Hepatocyte (in vitro differentiated cells): ENCODE measurements around the gene LUC7L. TPM values are rescaled to one million over a fixed set of nuclear protein-coding genes. Genes with fewer than 3 reads are reported as not detected.
A peak's percentile ranks its signal among the peaks of the same experiment; 100 is the strongest.
"Not testable (repeated sequence)": the region's sequence is repeated elsewhere in the genome, so short reads cannot be mapped to it uniquely, and the experiment has no call there.

Experiments used
- DNase-seq: peaks from one replicate; pipeline ENCODE4 v3.0.0-alpha.2; 2016; ENCODE audit warnings: low spot score
- H2AFZ ChIP-seq: fragments of 200-600 bp; sonication (generic); 2 replicates; pipeline ENCODE4 v1.6.0; 2016; ENCODE audit warnings: antibody characterized with exemption, mild to moderate bottlenecking
- H3K27ac ChIP-seq: fragments of 200-600 bp; sonication (generic); 2 replicates; pipeline ENCODE4 v1.5.1; 2016; ENCODE audit warnings: mild to moderate bottlenecking
- H3K27me3 ChIP-seq: fragments of 200-600 bp; sonication (generic); 2 replicates; pipeline ENCODE4 v1.6.1; 2016
- H3K36me3 ChIP-seq: fragments of 200-600 bp; sonication (generic); replicated peaks from 2 replicates; pipeline ENCODE4 v1.5.1; 2016; ENCODE audit warnings: low read depth; ENCODE audit not compliant: insufficient read depth
- H3K4me1 ChIP-seq: fragments of 200-600 bp; sonication (generic); 2 replicates; pipeline ENCODE4 v1.5.1; 2016; ENCODE audit warnings: mild to moderate bottlenecking, moderate library complexity; ENCODE audit not compliant: insufficient read depth
- H3K4me2 ChIP-seq: fragments of 200-600 bp; sonication (generic); 2 replicates; pipeline ENCODE4 v1.6.0; 2016
- H3K4me3 ChIP-seq: fragments of 200-600 bp; sonication (generic); 2 replicates; pipeline ENCODE4 v1.5.1; 2016; ENCODE audit warnings: mild to moderate bottlenecking
- H3K79me2 ChIP-seq: fragments of 200-600 bp; sonication (generic); 2 replicates; pipeline ENCODE4 v1.6.0; 2017; ENCODE audit warnings: mild to moderate bottlenecking
- H3K9me2 ChIP-seq: fragments of 200-600 bp; sonication (generic); replicated peaks from 2 replicates; pipeline ENCODE4 v1.6.0; 2017; ENCODE audit warnings: mild to moderate bottlenecking; ENCODE audit not compliant: insufficient read depth
- H3K9me3 ChIP-seq: fragments of 200-600 bp; sonication (generic); 2 replicates; pipeline ENCODE4 v1.5.1; 2016; ENCODE audit warnings: low read depth, mild to moderate bottlenecking
- H4K20me1 ChIP-seq: fragments of 200-600 bp; sonication (generic); 2 replicates; pipeline ENCODE4 v1.6.0; 2016; ENCODE audit warnings: mild to moderate bottlenecking; ENCODE audit not compliant: insufficient read depth, poor library complexity, severe bottlenecking
- EZH2 ChIP-seq: fragments of 200-600 bp; sonication (generic); IDR thresholded peaks from 2 replicates; pipeline ENCODE4 v1.6.1; 2016; ENCODE audit warnings: antibody characterized with exemption, mild to moderate bottlenecking, borderline replicate concordance
- EZH2phosphoT487 ChIP-seq: fragments of 200-600 bp; sonication (generic); IDR thresholded peaks from one replicate; pipeline ENCODE4 v1.6.1; 2018; ENCODE audit warnings: antibody characterized with exemption, mild to moderate bottlenecking, low read depth, moderate library complexity; ENCODE audit not compliant: unreplicated experiment, severe bottlenecking
- WGBS: methylation state at CpG from one replicate; pipeline ENCODE4 v1.1.6; 2016; ENCODE audit warnings: low lambda C conversion rate; ENCODE audit errors: missing lambda C conversion rate; 5-methylcytosine and 5-hydroxymethylcytosine counted together
- polyA plus RNA-seq: library from polyadenylated mRNA; unstranded; fragments of >200 nt; fragmentation: Nextera tagmentation; extraction: Ambion mirVana; gene quantifications from 2 replicates; pipeline ENCODE4 v1.2.1, GENCODE V29; 2016
- total RNA-seq: library from RNA; depleted of rRNA; stranded (reverse); fragments of >200 nt; gene quantifications from 2 replicates; pipeline ENCODE4 v1.2.3, GENCODE V29; 2014
- TF ChIP-seq, protein P1 (sequence below): fragments of 200-600 bp; sonication (generic); IDR thresholded peaks from 2 replicates; pipeline ENCODE4 v1.5.1; 2016; ENCODE audit warnings: antibody characterized with exemption, mild to moderate bottlenecking; ENCODE audit not compliant: poor library complexity

LUC7L gene
- total and polyA plus RNA-seq, 2 experiments from 2014 or later: 75.2 to 75.4 TPM

DNA sequence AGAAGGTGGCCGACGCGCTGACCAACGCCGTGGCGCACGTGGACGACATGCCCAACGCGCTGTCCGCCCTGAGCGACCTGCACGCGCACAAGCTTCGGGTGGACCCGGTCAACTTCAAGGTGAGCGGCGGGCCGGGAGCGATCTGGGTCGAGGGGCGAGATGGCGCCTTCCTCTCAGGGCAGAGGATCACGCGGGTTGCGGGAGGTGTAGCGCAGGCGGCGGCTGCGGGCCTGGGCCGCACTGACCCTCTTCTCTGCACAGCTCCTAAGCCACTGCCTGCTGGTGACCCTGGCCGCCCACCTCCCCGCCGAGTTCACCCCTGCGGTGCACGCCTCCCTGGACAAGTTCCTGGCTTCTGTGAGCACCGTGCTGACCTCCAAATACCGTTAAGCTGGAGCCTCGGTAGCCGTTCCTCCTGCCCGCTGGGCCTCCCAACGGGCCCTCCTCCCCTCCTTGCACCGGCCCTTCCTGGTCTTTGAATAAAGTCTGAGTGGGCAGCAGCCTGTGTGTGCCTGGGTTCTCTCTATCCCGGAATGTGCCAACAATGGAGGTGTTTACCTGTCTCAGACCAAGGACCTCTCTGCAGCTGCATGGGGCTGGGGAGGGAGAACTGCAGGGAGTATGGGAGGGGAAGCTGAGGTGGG is 55.9 kb downstream of the LUC7L start:
- not testable (repeated sequence) for DNase-seq, H3K9me3 ChIP-seq, H3K9me2 ChIP-seq, H2AFZ ChIP-seq, H4K20me1 ChIP-seq, H3K4me1 ChIP-seq, H3K4me2 ChIP-seq, H3K79me2 ChIP-seq, H3K27ac ChIP-seq, H3K4me3 ChIP-seq, H3K36me3 ChIP-seq
- peaks cover 46% of the 10 kb centered on the region for H3K27me3 ChIP-seq
- WGBS: 22% methylated on average over 23 of the region's 44 CpGs

DNA sequence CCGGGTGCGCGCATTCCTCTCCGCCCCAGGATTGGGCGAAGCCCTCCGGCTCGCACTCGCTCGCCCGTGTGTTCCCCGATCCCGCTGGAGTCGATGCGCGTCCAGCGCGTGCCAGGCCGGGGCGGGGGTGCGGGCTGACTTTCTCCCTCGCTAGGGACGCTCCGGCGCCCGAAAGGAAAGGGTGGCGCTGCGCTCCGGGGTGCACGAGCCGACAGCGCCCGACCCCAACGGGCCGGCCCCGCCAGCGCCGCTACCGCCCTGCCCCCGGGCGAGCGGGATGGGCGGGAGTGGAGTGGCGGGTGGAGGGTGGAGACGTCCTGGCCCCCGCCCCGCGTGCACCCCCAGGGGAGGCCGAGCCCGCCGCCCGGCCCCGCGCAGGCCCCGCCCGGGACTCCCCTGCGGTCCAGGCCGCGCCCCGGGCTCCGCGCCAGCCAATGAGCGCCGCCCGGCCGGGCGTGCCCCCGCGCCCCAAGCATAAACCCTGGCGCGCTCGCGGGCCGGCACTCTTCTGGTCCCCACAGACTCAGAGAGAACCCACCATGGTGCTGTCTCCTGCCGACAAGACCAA is 56.8 kb downstream of the LUC7L start, which contains the start of gene HBA2:
Gene HBA2 (plus strand): TSS at position 503 of the 568 bp plus-strand sequence. CDS start 37 bp downstream, at position 540.
- H3K4me3 ChIP-seq, H3K27ac ChIP-seq, DNase-seq, H3K36me3 ChIP-seq, H3K4me1 ChIP-seq, H3K79me2 ChIP-seq, H3K9me3 ChIP-seq, H3K4me2 ChIP-seq, H3K9me2 ChIP-seq, H4K20me1 ChIP-seq, H2AFZ ChIP-seq: not testable (repeated sequence)
- WGBS: no CpG with 5 or more reads among the region's 74 CpGs
- peaks cover 46% of the 10 kb centered on the region for H3K27me3 ChIP-seq

DNA sequence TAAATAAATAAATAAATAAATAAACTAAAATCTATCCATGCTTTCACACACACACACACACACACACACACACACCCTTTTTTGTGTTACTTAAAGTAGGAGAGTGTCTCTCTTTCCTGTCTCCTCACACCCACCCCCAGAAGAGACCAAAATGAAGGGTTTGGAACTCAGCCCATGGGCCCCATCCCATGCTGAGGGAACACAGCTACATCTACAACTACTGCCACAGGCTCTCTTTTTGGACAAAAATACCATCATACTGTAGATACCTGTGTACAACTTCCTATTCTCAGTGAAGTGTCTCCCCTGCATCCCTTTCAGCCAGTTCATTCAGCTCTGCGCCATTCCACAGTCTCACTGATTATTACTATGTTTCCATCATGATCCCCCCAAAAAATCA is 58.5 kb downstream of the LUC7L start:
- 100% methylated on average over 1 of the region's 1 CpG for WGBS
- TF ChIP-seq EZH2phosphoT487: no peak

DNA sequence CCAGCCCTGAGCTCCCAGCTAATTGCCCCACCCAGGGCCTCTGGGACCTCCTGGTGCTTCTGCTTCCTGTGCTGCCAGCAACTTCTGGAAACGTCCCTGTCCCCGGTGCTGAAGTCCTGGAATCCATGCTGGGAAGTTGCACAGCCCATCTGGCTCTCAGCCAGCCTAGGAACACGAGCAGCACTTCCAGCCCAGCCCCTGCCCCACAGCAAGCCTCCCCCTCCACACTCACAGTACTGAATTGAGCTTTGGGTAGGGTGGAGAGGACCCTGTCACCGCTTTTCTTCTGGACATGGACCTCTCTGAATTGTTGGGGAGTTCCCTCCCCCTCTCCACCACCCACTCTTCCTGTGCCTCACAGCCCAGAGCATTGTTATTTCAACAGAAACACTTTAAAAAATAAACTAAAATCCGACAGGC is 59.2 kb downstream of the LUC7L start:
- WGBS: 2% methylated on average over 5 of the region's 5 CpGs
- not testable (repeated sequence) for H3K79me2 ChIP-seq, H4K20me1 ChIP-seq, H3K9me3 ChIP-seq, H3K4me2 ChIP-seq, H3K9me2 ChIP-seq, H3K36me3 ChIP-seq, H3K27ac ChIP-seq, H3K4me3 ChIP-seq, H2AFZ ChIP-seq, H3K4me1 ChIP-seq
- DNase-seq: peak; percentile 30
- peaks cover 61% of the 10 kb centered on the region for H3K27me3 ChIP-seq

More for the DNA sequence above, 58.5 kb downstream of the LUC7L start:
- H3K4me3 ChIP-seq: no peak overlapping the region
- no peaks in the 10 kb centered on the region for H3K9me3 ChIP-seq
- H3K36me3 ChIP-seq: no peaks in the 10 kb centered on the region
- peaks cover 60% of the 10 kb centered on the region for H3K27me3 ChIP-seq
- no peaks in the 10 kb centered on the region for H3K4me1 ChIP-seq
- H3K27ac ChIP-seq: no peak overlapping the region
- no peak overlapping the region for H3K4me2 ChIP-seq
- no peaks in the 10 kb centered on the region for H3K9me2 ChIP-seq
- no peak overlapping the region for H2AFZ ChIP-seq
- H4K20me1 ChIP-seq: no peaks in the 10 kb centered on the region
- no peak for DNase-seq
- no peaks in the 10 kb centered on the region for H3K79me2 ChIP-seq

DNA sequence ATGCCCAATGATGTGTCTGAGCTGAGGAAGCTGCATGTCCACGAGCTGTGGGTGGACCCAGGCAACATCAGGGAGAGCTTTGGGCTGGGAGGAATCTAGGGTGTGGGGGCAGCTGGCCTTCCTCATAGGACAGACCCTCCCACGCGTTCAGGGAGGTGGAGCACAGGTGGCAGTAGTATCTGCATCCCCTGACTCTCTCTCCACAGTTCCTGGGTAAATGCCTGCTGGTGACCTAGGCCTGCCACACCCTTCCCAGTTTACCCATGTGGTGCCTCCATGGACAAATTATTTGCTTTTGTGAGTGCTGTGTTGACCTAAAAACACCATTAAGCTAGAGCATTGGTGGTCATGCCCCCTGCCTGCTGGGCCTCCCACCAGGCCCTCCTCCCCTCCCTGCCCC is 60.2 kb downstream of the LUC7L start:
- no peak overlapping the region for H2AFZ ChIP-seq
- no peak for DNase-seq
- H3K27me3 ChIP-seq: peaks cover 55% of the 10 kb centered on the region
- H3K4me3 ChIP-seq: no peak overlapping the region
- no peaks in the 10 kb centered on the region for H3K79me2 ChIP-seq
- H4K20me1 ChIP-seq: no peaks in the 10 kb centered on the region
- H3K9me2 ChIP-seq: no peaks in the 10 kb centered on the region
- no peak overlapping the region for H3K27ac ChIP-seq
- TF ChIP-seq EZH2phosphoT487: no peak
- 46% methylated on average over 3 of the region's 3 CpGs for WGBS
- no peaks in the 10 kb centered on the region for H3K9me3 ChIP-seq
- H3K4me2 ChIP-seq: no peak overlapping the region
- H3K36me3 ChIP-seq: no peaks in the 10 kb centered on the region
- H3K4me1 ChIP-seq: no peaks in the 10 kb centered on the region

DNA sequence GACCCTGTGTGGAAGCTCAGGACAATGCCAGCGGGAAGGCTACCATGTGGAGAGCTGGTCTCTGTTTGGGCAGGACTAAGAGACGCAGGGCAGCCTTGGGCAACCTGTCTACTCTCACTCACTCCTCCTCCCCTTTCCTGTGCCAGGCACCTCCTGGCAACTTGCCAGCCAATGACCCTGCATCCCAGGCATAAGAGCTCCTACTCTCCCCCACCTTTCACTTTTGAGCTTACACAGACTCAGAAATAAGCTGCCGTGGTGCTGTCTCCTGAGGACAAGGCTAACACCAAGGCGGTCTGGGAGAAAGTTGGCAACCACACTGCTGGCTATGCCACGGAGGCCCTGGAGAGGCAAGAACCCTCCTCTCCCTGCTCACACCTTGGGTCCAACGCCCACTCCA is 60.8 kb downstream of the LUC7L start:
- H3K4me2 ChIP-seq: no peak overlapping the region
- H3K9me2 ChIP-seq: no peaks in the 10 kb centered on the region
- H3K36me3 ChIP-seq: no peaks in the 10 kb centered on the region
- H4K20me1 ChIP-seq: no peaks in the 10 kb centered on the region
- no peak overlapping the region for H3K4me3 ChIP-seq
- H2AFZ ChIP-seq: no peak overlapping the region
- H3K9me3 ChIP-seq: no peaks in the 10 kb centered on the region
- no peak overlapping the region for H3K27ac ChIP-seq
- TF ChIP-seq EZH2 (no peak), EZH2phosphoT487 (no peak)
- TF ChIP-seq, protein P1, sequence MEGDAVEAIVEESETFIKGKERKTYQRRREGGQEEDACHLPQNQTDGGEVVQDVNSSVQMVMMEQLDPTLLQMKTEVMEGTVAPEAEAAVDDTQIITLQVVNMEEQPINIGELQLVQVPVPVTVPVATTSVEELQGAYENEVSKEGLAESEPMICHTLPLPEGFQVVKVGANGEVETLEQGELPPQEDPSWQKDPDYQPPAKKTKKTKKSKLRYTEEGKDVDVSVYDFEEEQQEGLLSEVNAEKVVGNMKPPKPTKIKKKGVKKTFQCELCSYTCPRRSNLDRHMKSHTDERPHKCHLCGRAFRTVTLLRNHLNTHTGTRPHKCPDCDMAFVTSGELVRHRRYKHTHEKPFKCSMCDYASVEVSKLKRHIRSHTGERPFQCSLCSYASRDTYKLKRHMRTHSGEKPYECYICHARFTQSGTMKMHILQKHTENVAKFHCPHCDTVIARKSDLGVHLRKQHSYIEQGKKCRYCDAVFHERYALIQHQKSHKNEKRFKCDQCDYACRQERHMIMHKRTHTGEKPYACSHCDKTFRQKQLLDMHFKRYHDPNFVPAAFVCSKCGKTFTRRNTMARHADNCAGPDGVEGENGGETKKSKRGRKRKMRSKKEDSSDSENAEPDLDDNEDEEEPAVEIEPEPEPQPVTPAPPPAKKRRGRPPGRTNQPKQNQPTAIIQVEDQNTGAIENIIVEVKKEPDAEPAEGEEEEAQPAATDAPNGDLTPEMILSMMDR: no peak
- no peak for DNase-seq
- H3K4me1 ChIP-seq: no peaks in the 10 kb centered on the region
- peaks cover 55% of the 10 kb centered on the region for H3K27me3 ChIP-seq
- no peaks in the 10 kb centered on the region for H3K79me2 ChIP-seq
- WGBS: 72% methylated on average over 6 of the region's 6 CpGs
